ENCODE results near the gene ZBTB14.

DNA sequence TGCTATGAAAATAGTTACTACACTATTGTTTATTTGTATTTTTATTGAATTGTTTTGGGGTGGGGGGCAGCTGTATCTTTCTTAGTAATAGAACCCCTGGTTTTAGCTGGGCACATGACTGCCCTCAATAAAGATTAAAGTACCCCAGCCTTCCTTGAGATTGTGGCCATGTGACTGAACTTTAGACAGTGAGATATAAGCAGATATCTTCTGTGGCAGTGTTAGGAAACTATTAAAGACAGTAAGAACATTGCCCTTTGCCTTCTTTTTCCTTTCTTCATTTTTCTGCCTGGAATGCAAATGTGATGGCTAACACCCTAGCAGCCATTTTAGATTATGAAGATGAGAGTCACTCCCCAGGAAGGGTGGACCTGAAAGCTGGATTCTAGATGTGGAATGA, 50.6 kb downstream of the ZBTB14 start:
- TF ChIP-seq, protein P1, sequence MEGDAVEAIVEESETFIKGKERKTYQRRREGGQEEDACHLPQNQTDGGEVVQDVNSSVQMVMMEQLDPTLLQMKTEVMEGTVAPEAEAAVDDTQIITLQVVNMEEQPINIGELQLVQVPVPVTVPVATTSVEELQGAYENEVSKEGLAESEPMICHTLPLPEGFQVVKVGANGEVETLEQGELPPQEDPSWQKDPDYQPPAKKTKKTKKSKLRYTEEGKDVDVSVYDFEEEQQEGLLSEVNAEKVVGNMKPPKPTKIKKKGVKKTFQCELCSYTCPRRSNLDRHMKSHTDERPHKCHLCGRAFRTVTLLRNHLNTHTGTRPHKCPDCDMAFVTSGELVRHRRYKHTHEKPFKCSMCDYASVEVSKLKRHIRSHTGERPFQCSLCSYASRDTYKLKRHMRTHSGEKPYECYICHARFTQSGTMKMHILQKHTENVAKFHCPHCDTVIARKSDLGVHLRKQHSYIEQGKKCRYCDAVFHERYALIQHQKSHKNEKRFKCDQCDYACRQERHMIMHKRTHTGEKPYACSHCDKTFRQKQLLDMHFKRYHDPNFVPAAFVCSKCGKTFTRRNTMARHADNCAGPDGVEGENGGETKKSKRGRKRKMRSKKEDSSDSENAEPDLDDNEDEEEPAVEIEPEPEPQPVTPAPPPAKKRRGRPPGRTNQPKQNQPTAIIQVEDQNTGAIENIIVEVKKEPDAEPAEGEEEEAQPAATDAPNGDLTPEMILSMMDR (IDR thresholded peaks at IDR 0.05; ENCODE audit: low read depth, low read length): no peak
- no peak for TF ChIP-seq EZH2phosphoT487 (IDR thresholded peaks at IDR 0.05; ENCODE audit: low read depth)

All from OCI-LY3 (cell line).